ENCODE data around the gene IKZF1. TPM values are rescaled to one million over a fixed set of nuclear protein-coding genes. Genes with fewer than 3 reads are reported as not detected.
A peak's percentile ranks its signal among the peaks of the same experiment; 100 is the strongest.

IKZF1 gene
- total RNA-seq, 1 donor from 2014 or later = 0.86 TPM

DNA sequence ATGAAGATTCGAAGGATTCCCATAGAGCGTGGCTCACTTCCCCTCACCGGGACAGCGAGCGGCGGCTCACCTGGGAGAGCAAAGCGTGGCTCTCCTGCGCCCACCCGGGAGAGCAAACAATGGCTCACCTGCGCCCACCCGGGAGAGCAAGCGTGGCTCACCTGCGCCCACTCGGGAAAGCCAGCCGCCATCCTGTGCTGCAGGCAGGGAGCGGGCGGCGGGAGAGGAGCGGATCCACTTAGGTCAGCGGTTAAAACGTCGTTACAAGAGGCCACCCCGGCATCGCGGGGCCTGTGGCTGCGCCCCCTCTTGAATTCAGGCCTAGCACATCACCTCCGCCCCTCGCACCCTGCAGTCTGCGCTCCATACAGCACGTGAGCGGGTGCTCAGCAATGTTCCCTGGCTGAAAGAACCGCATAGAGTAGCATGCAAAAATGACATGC is 146.1 kb downstream of the IKZF1 start:
- Mint-ChIP-seq H3K4me3 (ENCODE audit: unreplicated experiment) (peak overlapping the region; percentile 84), H3K27me3 (ENCODE audit: low read depth, unreplicated experiment) (peaks cover 7% of the 10 kb centered on the region), H3K36me3 (ENCODE audit: low read depth, unreplicated experiment) (peaks cover 3% of the 10 kb centered on the region), H3K9me3 (ENCODE audit: unreplicated experiment) (no peaks in the 10 kb centered on the region), H3K4me1 (ENCODE audit: low read depth, unreplicated experiment) (peaks cover 20% of the 10 kb centered on the region), H3K27ac (ENCODE audit: unreplicated experiment) (no peak overlapping the region)
- H4K20me1 ChIP-seq (ENCODE audit: insufficient read depth, low read length) = peaks cover 7% of the 10 kb centered on the region
- no peaks in the 10 kb centered on the region for H3K9me3 ChIP-seq (ENCODE audit: insufficient read depth, low read depth, low read length)
- TF ChIP-seq, protein P1, sequence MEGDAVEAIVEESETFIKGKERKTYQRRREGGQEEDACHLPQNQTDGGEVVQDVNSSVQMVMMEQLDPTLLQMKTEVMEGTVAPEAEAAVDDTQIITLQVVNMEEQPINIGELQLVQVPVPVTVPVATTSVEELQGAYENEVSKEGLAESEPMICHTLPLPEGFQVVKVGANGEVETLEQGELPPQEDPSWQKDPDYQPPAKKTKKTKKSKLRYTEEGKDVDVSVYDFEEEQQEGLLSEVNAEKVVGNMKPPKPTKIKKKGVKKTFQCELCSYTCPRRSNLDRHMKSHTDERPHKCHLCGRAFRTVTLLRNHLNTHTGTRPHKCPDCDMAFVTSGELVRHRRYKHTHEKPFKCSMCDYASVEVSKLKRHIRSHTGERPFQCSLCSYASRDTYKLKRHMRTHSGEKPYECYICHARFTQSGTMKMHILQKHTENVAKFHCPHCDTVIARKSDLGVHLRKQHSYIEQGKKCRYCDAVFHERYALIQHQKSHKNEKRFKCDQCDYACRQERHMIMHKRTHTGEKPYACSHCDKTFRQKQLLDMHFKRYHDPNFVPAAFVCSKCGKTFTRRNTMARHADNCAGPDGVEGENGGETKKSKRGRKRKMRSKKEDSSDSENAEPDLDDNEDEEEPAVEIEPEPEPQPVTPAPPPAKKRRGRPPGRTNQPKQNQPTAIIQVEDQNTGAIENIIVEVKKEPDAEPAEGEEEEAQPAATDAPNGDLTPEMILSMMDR (IDR thresholded peaks at IDR 0.05; ENCODE audit: insufficient read depth, low read depth, low read length) = no peak
- no peak for TF ChIP-seq EZH2 (IDR thresholded peaks at IDR 0.05; ENCODE audit: insufficient read depth, low read length)
- FAIRE-seq = no peak
- no peaks in the 10 kb centered on the region for H3K79me2 ChIP-seq (ENCODE audit: insufficient read depth, low read length)
- peak overlapping the region; percentile 95 for H3K4me2 ChIP-seq (ENCODE audit: low read length)
- H3K4me1 ChIP-seq (ENCODE audit: insufficient read depth, low read length) = peaks cover 13% of the 10 kb centered on the region
- no peaks in the 10 kb centered on the region for H3K36me3 ChIP-seq (ENCODE audit: insufficient read depth, low read length)
- peaks cover 7% of the 10 kb centered on the region for H3K27me3 ChIP-seq (ENCODE audit: insufficient read depth, low read length)
- no peak for DNase-seq (ENCODE audit: low read depth)
- H2AFZ ChIP-seq (ENCODE audit: low read depth, low read length) = peak overlapping the region; percentile 88
- H3K4me3 ChIP-seq (ENCODE audit: insufficient read depth, low read depth, low read length) = peak overlapping the region; percentile 71
- H3K9ac ChIP-seq (ENCODE audit: low read length) = peak overlapping the region; percentile 82
- H3K27ac ChIP-seq (ENCODE audit: low read depth, low read length) = peak overlapping the region; percentile 77

Other genes starting within 250 kb of the IKZF1 start
- not detected in 2 replicates for gene ZPBP, start 211.5 kb upstream of the IKZF1 start, total RNA-seq
- 8.8 and 10.0 TPM in 2 replicates for gene FIGNL1, start 145.6 kb downstream of the IKZF1 start, total RNA-seq